NT2/D1 (cell line): ENCODE data around the gene DUSP15.

ENCODE experiments used
- SUZ12 ChIP-seq: IDR thresholded peaks from 2 replicates; pipeline ENCODE4 v1.6.1; 2011; ENCODE audit not compliant: insufficient read length, insufficient read depth; ENCODE audit errors: extremely low read depth
- YY1 ChIP-seq: IDR thresholded peaks from 2 replicates; pipeline ENCODE4 v1.6.1; 2011; ENCODE audit not compliant: insufficient read length, insufficient read depth
- ZNF274 ChIP-seq: IDR thresholded peaks from 2 replicates; pipeline ENCODE4 v1.6.1; 2011; ENCODE audit warnings: mild to moderate bottlenecking, low read depth, low read length

GRCh38 chr20:31879143-31879987 is 9.0 kb upstream of the DUSP15 start:
- TF ChIP-seq YY1 (no peak), ZNF274 (no peak), SUZ12 (no peak)
